CD8-positive, alpha-beta memory T cell (primary cell): Measurements from ENCODE around the gene PITPNC1. TPM values are rescaled to one million over a fixed set of nuclear protein-coding genes. Genes with fewer than 3 reads are reported as not detected.

Experiments used
- CTCF ChIA-PET: fragments of 350-600 bp; sonication (Branson Sonifier 250); formaldehyde crosslinking; loops from one replicate; lab custom pipeline; 2021; ENCODE audit warnings: antibody characterized with exemption; lab: Charles Lee
- POLR2A ChIA-PET: fragments of 350-600 bp; sonication (Branson Sonifier 250); formaldehyde crosslinking; loops from one replicate; lab custom pipeline; 2021; ENCODE audit warnings: antibody characterized with exemption; lab: Charles Lee
- DNase-seq, 5 donors: peaks; one replicate each; pipeline versions ENCODE4 v3.0.0 to v3.0.0-alpha.2; 2020 to 2022; ENCODE audit warnings: mixed read lengths in 1 of 5
- H3K27ac ChIP-seq: one replicate; pipeline ENCODE4 v1.7.0; 2013; ENCODE audit warnings: low read depth, mild to moderate bottlenecking, low read length, moderate library complexity
- H3K27me3 ChIP-seq: 2 replicates; pipeline ENCODE4 v1.7.0; 2013; ENCODE audit warnings: low read length, mild to moderate bottlenecking; ENCODE audit not compliant: insufficient read depth, poor library complexity, severe bottlenecking
- H3K36me3 ChIP-seq: 2 replicates; pipeline ENCODE4 v1.7.0; 2013; ENCODE audit warnings: mild to moderate bottlenecking, low read length, moderate library complexity; ENCODE audit not compliant: insufficient read depth
- H3K4me1 ChIP-seq: 2 replicates; pipeline ENCODE4 v1.7.0; 2013; ENCODE audit warnings: mild to moderate bottlenecking, low read length, moderate library complexity; ENCODE audit not compliant: insufficient read depth
- H3K4me3 ChIP-seq: 2 replicates; pipeline ENCODE4 v1.7.0; 2013; ENCODE audit warnings: mild to moderate bottlenecking, low read length
- H3K9me3 ChIP-seq: 2 replicates; pipeline ENCODE4 v1.7.0; 2013; ENCODE audit warnings: mild to moderate bottlenecking, low read length
- H3K27ac Mint-ChIP-seq, 8 donors: one replicate each; pipeline ENCODE4 v1.8.0; 2020 to 2021; ENCODE audit warnings: mixed read lengths in 8 of 8, mild to moderate bottlenecking in 6 of 8, inconsistent platforms in 3 of 8, moderate library complexity in 3 of 8
- H3K27me3 Mint-ChIP-seq, 2 donors: one replicate each; pipeline ENCODE4 v1.8.0; 2020 to 2021; ENCODE audit warnings: mixed read lengths in 2 of 2, mild to moderate bottlenecking in 1 of 2, moderate library complexity in 1 of 2
- H3K36me3 Mint-ChIP-seq, 3 donors: one replicate each; pipeline ENCODE4 v1.8.0; 2020 to 2021; ENCODE audit warnings: mixed read lengths in 3 of 3, inconsistent platforms in 1 of 3, mild to moderate bottlenecking in 1 of 3
- H3K4me1 Mint-ChIP-seq, 3 donors: one replicate each; pipeline ENCODE4 v1.8.0; 2020 to 2021; ENCODE audit warnings: mixed read lengths in 3 of 3, inconsistent platforms in 1 of 3, mild to moderate bottlenecking in 1 of 3
- H3K4me3 Mint-ChIP-seq, 7 donors: one replicate each; pipeline ENCODE4 v1.8.0; 2020 to 2021; ENCODE audit warnings: mixed read lengths in 7 of 7, mild to moderate bottlenecking in 6 of 7, moderate library complexity in 4 of 7, inconsistent platforms in 2 of 7
- H3K9me3 Mint-ChIP-seq, 5 donors: one replicate each; pipeline ENCODE4 v1.8.0; 2020 to 2022; ENCODE audit warnings: mixed read lengths in 5 of 5, mild to moderate bottlenecking in 3 of 5, moderate library complexity in 2 of 5, inconsistent platforms in 1 of 5
- polyA plus RNA-seq: library from polyadenylated mRNA; unstranded; fragments of 300-500 nt; fragmentation: Illumina TruSeq; gene quantifications from one replicate; pipeline ENCODE4 v1.2.3, GENCODE V29; 2021
- total RNA-seq, 2 experiments: library from RNA; stranded (reverse); gene quantifications; one replicate each; pipeline ENCODE4 v1.2.3, GENCODE V29; 2021

Gene PITPNC1
- total and polyA plus RNA-seq, 3 experiments from 2014 or later = 43.1 to 163 (median 45.1) TPM

GRCh38 chr17:67682196-67682595 is 305.1 kb downstream of the PITPNC1 start:
- peak overlapping the region in 1 of 7 donors; percentile 59 for H3K4me3 Mint-ChIP-seq
- peak overlapping the region in 5 of 8 donors; percentile 11 to 70 (median 54) for H3K27ac Mint-ChIP-seq
- ChIA-PET POLR2A (no interaction called here), CTCF (interaction anchor here (1.0 kb wide), 1 partner anchor 304 kb away, joined by 3 read pairs; no protein-coding TSS in a partner anchor)
- no peaks in the 10 kb centered on the region for H3K27me3 ChIP-seq
- H3K27me3 Mint-ChIP-seq = no peaks in the 10 kb centered on the region
- H3K9me3 Mint-ChIP-seq = no peaks in the 10 kb centered on the region
- H3K4me1 Mint-ChIP-seq = peaks cover 0 to 2% (median 0%) of the 10 kb centered on the region in 3 donors
- H3K36me3 Mint-ChIP-seq = peaks cover 0 to 68% (median 12%) of the 10 kb centered on the region in 3 donors
- H3K4me3 ChIP-seq = no peak overlapping the region
- H3K9me3 ChIP-seq = no peaks in the 10 kb centered on the region
- no peak for DNase-seq
- H3K4me1 ChIP-seq = no peaks in the 10 kb centered on the region
- no peak overlapping the region for H3K27ac ChIP-seq
- peaks cover 17% of the 10 kb centered on the region for H3K36me3 ChIP-seq

DNA sequence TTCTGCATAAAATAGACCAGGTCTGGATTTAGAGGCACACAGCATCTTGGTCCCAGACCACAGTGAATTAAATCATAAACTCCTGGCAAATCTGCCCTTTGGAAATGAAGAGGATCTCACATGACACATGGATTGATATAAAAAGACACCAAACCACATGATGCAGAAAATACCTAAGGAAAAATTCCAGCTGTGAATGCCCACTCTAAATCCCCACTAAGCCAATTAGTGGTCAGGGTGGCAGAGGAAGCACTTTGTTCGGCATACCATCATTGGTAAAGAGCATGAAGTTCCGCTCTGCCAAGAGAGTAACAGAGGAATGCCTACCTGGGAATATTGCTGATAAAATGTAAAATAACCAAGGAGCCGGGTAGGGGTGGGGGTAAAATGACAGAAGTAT is 308.3 kb downstream of the PITPNC1 start:
- Histone ChIP-seq H3K9me3 (no peaks in the 10 kb centered on the region), H3K4me1 (peaks cover 4% of the 10 kb centered on the region), H3K27me3 (no peaks in the 10 kb centered on the region), H3K4me3 (no peak overlapping the region), H3K27ac (no peak overlapping the region), H3K36me3 (peaks cover 5% of the 10 kb centered on the region)
- no peak for DNase-seq
- H3K9me3 Mint-ChIP-seq = no peaks in the 10 kb centered on the region
- ChIA-PET CTCF (interaction anchor here (5.2 kb wide), 1 partner anchor 311 kb away, joined by 34 read pairs; no protein-coding TSS in a partner anchor), POLR2A (no interaction called here)
- H3K4me1 Mint-ChIP-seq = peaks cover 0 to 5% (median 5%) of the 10 kb centered on the region in 3 donors
- H3K36me3 Mint-ChIP-seq = peaks cover 0 to 55% (median 4%) of the 10 kb centered on the region in 3 donors
- H3K4me3 Mint-ChIP-seq = no peak overlapping the region
- H3K27me3 Mint-ChIP-seq = no peaks in the 10 kb centered on the region
- peak overlapping the region in 3 of 8 donors; percentile 12 to 44 (median 17) for H3K27ac Mint-ChIP-seq

DNA sequence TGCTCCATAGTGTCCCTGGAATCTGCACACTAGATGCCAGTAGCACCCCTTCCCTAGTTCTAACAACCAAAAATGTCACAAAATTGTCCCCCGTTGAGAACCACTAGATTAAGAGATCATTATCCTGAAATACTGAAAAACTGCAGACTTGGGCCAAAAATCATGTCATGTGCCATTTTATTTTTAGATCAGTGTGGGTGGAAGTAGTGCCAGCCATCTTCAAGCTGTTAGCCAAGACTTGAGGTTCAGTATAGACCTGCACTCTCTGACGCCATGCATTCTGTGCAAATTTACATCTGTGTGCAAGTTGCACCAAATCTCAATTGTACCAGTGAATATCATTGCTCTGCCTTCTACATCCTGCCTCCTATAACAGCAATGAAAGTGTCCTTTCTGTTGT is 309.2 kb downstream of the PITPNC1 start:
- DNase-seq = no peak
- Histone ChIP-seq H3K4me3 (no peak overlapping the region), H3K9me3 (no peaks in the 10 kb centered on the region), H3K36me3 (peaks cover 5% of the 10 kb centered on the region), H3K27me3 (no peaks in the 10 kb centered on the region), H3K4me1 (peaks cover 4% of the 10 kb centered on the region), H3K27ac (no peak overlapping the region)
- H3K4me1 Mint-ChIP-seq = peaks cover 0 to 5% (median 5%) of the 10 kb centered on the region in 3 donors
- ChIA-PET POLR2A (no interaction called here), CTCF (interaction anchor here (0.9 to 5.2 kb wide), 3 partner anchors 13 to 312 kb away, joined by 3 to 34 read pairs (median 3); no protein-coding TSS in a partner anchor)
- H3K4me3 Mint-ChIP-seq = no peak overlapping the region
- H3K36me3 Mint-ChIP-seq = peaks cover 0 to 49% (median 4%) of the 10 kb centered on the region in 3 donors
- no peaks in the 10 kb centered on the region for H3K9me3 Mint-ChIP-seq
- H3K27ac Mint-ChIP-seq = peak overlapping the region in 4 of 8 donors; percentile 14 to 77 (median 46)
- no peaks in the 10 kb centered on the region for H3K27me3 Mint-ChIP-seq

- H3K4me1 ChIP-seq = peaks cover 4% of the 10 kb centered on the region
- no peak for DNase-seq
- peaks cover 0 to 5% (median 5%) of the 10 kb centered on the region in 3 donors for H3K4me1 Mint-ChIP-seq
- H3K27ac ChIP-seq = no peak overlapping the region
- H3K4me3 ChIP-seq = no peak overlapping the region
- peaks cover 0 to under 1% of the 10 kb centered on the region in 2 donors for H3K27me3 Mint-ChIP-seq
- peak overlapping the region in 3 of 8 donors; percentile 14 to 73 (median 65) for H3K27ac Mint-ChIP-seq
- H3K9me3 Mint-ChIP-seq = no peaks in the 10 kb centered on the region
- H3K36me3 ChIP-seq = peaks cover 5% of the 10 kb centered on the region
- peaks cover 0 to 57% (median 4%) of the 10 kb centered on the region in 3 donors for H3K36me3 Mint-ChIP-seq
- H3K4me3 Mint-ChIP-seq = no peak overlapping the region
- CTCF ChIA-PET = interaction anchor here (0.8 to 5.2 kb wide), 10 partner anchors 9 to 328 kb away, joined by 3 to 34 read pairs (median 4); partner anchors contain the start of genes PITPNC1 and PSMD12
- H3K27me3 ChIP-seq = no peaks in the 10 kb centered on the region
- H3K9me3 ChIP-seq = no peaks in the 10 kb centered on the region
- POLR2A ChIA-PET = interaction anchor here (0.7 kb wide), 1 partner anchor 324 kb away, joined by 3 read pairs; no protein-coding TSS in a partner anchor
Measured at GRCh38 chr17:67687511-67687910, 310.4 kb downstream of the PITPNC1 start.

DNA sequence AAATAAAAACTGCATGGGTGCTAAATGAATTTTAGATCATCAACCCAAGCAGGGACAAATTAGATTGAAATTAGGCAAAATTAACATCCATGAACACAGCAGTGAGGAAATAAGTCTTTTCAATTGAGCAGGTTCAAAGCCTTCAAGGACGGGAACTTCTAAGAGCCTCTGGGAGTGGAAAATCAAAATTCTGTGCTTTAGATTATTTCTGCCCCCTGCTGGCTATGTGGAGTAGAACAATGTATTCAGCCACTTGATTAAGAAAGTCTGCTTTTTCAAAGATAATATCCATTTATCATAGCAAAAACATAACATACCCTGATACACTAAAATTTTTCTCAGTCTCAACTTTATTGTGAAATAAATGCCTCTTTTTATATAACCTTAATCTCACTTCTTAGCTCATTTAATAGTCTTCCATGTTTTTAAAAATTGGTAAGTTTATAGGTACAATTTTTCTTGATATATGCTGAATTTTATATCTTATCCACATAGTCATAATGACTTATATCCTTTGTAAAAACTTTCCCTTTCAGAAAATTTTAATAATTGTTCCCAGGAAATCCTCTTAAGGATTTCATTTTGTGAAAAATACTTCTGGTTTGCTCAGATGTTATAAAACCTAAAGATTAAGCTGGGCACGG is 312.6 kb downstream of the PITPNC1 start:
- peaks cover 18% of the 10 kb centered on the region for H3K36me3 ChIP-seq
- peaks cover 4% of the 10 kb centered on the region for H3K4me1 ChIP-seq
- H3K27ac ChIP-seq = no peak overlapping the region
- POLR2A ChIA-PET = interaction anchor here (0.6 kb wide), 1 partner anchor 135 kb away, joined by 3 read pairs; the partner anchor contains the start of gene BPTF
- DNase-seq = peak; percentile 3 to 63 (median 49)
- Mint-ChIP-seq H3K27me3 (peaks cover 0 to 1% of the 10 kb centered on the region in 2 donors), H3K36me3 (peaks cover 0 to 71% (median 14%) of the 10 kb centered on the region in 3 donors), H3K4me1 (peaks cover 0 to 5% (median 5%) of the 10 kb centered on the region in 3 donors), H3K9me3 (no peaks in the 10 kb centered on the region), H3K27ac (peak overlapping the region in 3 of 8 donors; percentile 3 to 54 (median 12)), H3K4me3 (no peak overlapping the region)
- H3K4me3 ChIP-seq = no peak overlapping the region
- CTCF ChIA-PET = interaction anchor here (0.9 to 5.2 kb wide), 5 partner anchors 9 to 330 kb away, joined by 3 to 34 read pairs (median 5); partner anchors contain the start of gene NOL11
- no peaks in the 10 kb centered on the region for H3K9me3 ChIP-seq
- no peaks in the 10 kb centered on the region for H3K27me3 ChIP-seq

DNA sequence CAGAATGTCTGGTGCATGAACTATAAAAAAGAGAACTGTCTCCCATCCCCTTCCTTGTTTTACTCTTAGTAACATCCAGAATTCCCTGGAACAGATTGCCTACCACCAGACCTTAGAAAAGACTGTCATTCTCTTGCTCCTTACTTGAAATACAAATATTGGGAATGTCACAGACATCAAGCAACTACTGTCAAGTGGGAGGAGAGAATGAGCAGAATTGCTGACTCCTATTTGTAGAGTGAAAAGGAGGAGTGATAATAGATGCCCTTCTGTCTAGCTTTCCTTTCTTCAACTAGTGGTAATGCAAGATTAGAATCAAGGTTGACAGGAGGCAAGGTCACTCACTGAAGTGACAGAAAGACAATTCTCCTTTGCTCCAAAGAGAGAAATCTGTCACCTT is 316.7 kb downstream of the PITPNC1 start:
- Histone ChIP-seq H3K27ac (no peak overlapping the region), H3K9me3 (no peaks in the 10 kb centered on the region), H3K36me3 (peaks cover 12% of the 10 kb centered on the region), H3K4me1 (peaks cover 4% of the 10 kb centered on the region), H3K27me3 (no peaks in the 10 kb centered on the region), H3K4me3 (no peak overlapping the region)
- no peak overlapping the region for H3K4me3 Mint-ChIP-seq
- no peak for DNase-seq
- H3K27me3 Mint-ChIP-seq = peaks cover 0 to 1% of the 10 kb centered on the region in 2 donors
- peaks cover 0 to 56% (median 15%) of the 10 kb centered on the region in 3 donors for H3K36me3 Mint-ChIP-seq
- peaks cover 0 to 5% (median 5%) of the 10 kb centered on the region in 3 donors for H3K4me1 Mint-ChIP-seq
- CTCF ChIA-PET = interaction anchor here (1.0 to 1.5 kb wide), 3 partner anchors 23 to 319 kb away, joined by 3 to 7 read pairs (median 3); no protein-coding TSS in a partner anchor
- POLR2A ChIA-PET = no interaction called here
- H3K27ac Mint-ChIP-seq = peak overlapping the region in 2 of 8 donors; percentile 66 to 78
- H3K9me3 Mint-ChIP-seq = no peaks in the 10 kb centered on the region

DNA sequence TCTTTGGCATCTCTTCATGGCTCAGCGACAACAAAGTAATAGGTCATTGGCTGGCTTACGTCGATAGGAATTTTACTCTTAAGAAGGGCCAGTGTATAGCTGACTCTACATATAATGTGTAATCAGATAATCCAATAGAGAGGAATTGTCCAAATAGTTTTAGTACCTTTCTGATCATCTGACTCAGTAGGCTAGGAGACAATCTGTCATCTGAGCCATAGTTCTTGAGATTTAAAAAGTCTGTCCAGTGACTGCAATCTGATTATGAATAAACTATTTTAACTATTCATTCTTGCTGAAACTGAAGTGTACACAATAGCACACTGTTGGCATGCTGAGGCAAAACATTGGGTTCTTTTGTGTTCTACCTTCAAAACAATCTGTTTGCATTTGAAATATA is 319.3 kb downstream of the PITPNC1 start:
- H3K9me3 Mint-ChIP-seq = no peaks in the 10 kb centered on the region
- H3K4me1 Mint-ChIP-seq = no peaks in the 10 kb centered on the region
- peak overlapping the region in 1 of 8 donors; percentile 17 for H3K27ac Mint-ChIP-seq
- H3K27me3 Mint-ChIP-seq = peaks cover 0 to 1% of the 10 kb centered on the region in 2 donors
- POLR2A ChIA-PET = no interaction called here
- DNase-seq = no peak
- H3K36me3 Mint-ChIP-seq = peaks cover 0 to 50% (median 15%) of the 10 kb centered on the region in 3 donors
- CTCF ChIA-PET = interaction anchor here (0.6 to 1.2 kb wide), 2 partner anchors 8 to 1456 kb away, joined by 3 to 4 read pairs; no protein-coding TSS in a partner anchor
- Histone ChIP-seq H3K9me3 (no peaks in the 10 kb centered on the region), H3K27ac (no peak overlapping the region), H3K36me3 (peaks cover 12% of the 10 kb centered on the region), H3K27me3 (no peaks in the 10 kb centered on the region), H3K4me3 (no peak overlapping the region), H3K4me1 (no peaks in the 10 kb centered on the region)
- H3K4me3 Mint-ChIP-seq = no peak overlapping the region
